K562 (cell line): ENCODE data around the gene STIM1. TPM values are rescaled to one million over a fixed set of nuclear protein-coding genes. Genes with fewer than 3 reads are reported as not detected.
"Not testable (repeated sequence)": the region's sequence is repeated elsewhere in the genome, so short reads cannot be mapped to it uniquely, and the experiment has no call there.

Source experiments
- ATAC-seq: fragments of 200-7000 bp; cut with Tn5 transposase; 3 replicates; pipeline ENCODE4 v1.9.1; 2020; ENCODE audit warnings: moderate library complexity
- BruUV-seq: library from RNA; stranded (reverse); fragments of 400-500 nt; replicated peaks from 2 replicates; lab custom pipeline; 2021; lab: Mats Ljungman, UMichigan
- CTCF ChIA-PET: fragments of 300-600 bp; formaldehyde crosslinking; extraction: SDS; loops from one replicate; lab custom pipeline; 2021; ENCODE audit warnings: low intra/inter-chr PET ratio; lab: Yijun Ruan, JAX
- POLR2A ChIA-PET: fragments of 300-600, 350-650 bp; sonication (Branson Sonifier 250); formaldehyde crosslinking; extraction: SDS; loops from one replicate; lab custom pipeline; 2021; ENCODE audit warnings: antibody characterized with exemption, inconsistent platforms; lab: Yijun Ruan, JAX
- DNase-seq, 4 experiments: peaks; one replicate each; pipeline versions ENCODE4 v3.0.0 to v3.0.0-alpha.2; 2011 to 2018; ENCODE audit warnings: low spot score in 3 of 4, mixed read lengths in 3 of 4; ENCODE audit errors: extremely low read depth in 1 of 4
- FAIRE-seq: peaks from 2 replicates; lab custom pipeline; 2011; peaks lifted over from hg19 to GRCh38; lab: Jason Lieb, UNC
- H2AFZ ChIP-seq: 2 replicates; pipeline ENCODE4 v1.6.0; 2011; ENCODE audit warnings: low read depth, low read length, control low read depth, inconsistent platforms
- H3K27ac ChIP-seq: fragments of 200-600 bp; 3 replicates; pipeline ENCODE4 v1.8.0; 2011; ENCODE audit warnings: low read depth, mild to moderate bottlenecking, control low read depth, inconsistent platforms, low read length, moderate library complexity, mixed read lengths; ENCODE audit errors: extremely low read depth
- H3K27me3 ChIP-seq, 2 experiments: fragments of 300-600 bp in 1 of 2; 2 replicates in 1 of 2; 3 replicates in 1 of 2; pipeline versions ENCODE4 v1.6.0 to v1.8.0; 2011; ENCODE audit warnings: inconsistent platforms in 2 of 2, low read length in 2 of 2, mild to moderate bottlenecking in 1 of 2, mixed read lengths in 1 of 2, moderate library complexity in 1 of 2; ENCODE audit not compliant: control insufficient read depth in 2 of 2, insufficient read depth in 2 of 2
- H3K36me3 ChIP-seq: fragments of 300-600 bp; 3 replicates; pipeline ENCODE4 v1.8.0; 2011; ENCODE audit warnings: mild to moderate bottlenecking, low read length, inconsistent platforms; ENCODE audit not compliant: control insufficient read depth, insufficient read depth
- H3K4me1 ChIP-seq, 2 experiments: fragments of 200-600 bp in 1 of 2; replicated peaks in 1 of 2; 2 replicates in 1 of 2; 3 replicates in 1 of 2; pipeline versions ENCODE4 v1.5.1 to v1.8.0; 2011; ENCODE audit warnings: inconsistent platforms in 2 of 2, low read length in 2 of 2, mild to moderate bottlenecking in 1 of 2, mixed read lengths in 1 of 2, moderate library complexity in 1 of 2; ENCODE audit not compliant: control insufficient read depth in 2 of 2, insufficient read depth in 2 of 2
- H3K4me2 ChIP-seq: 2 replicates; pipeline ENCODE4 v1.6.1; 2011; ENCODE audit warnings: low read length, control low read depth, inconsistent platforms, mixed read lengths; ENCODE audit not compliant: insufficient read depth
- H3K4me3 ChIP-seq: fragments of 200-600 bp; sonication (generic), shearing (Covaris generic); 2 replicates; pipeline ENCODE4 v1.5.1; 2016; ENCODE audit warnings: control low read depth, inconsistent platforms
- H3K79me2 ChIP-seq: fragments of 200-600 bp; 3 replicates; pipeline ENCODE4 v1.8.0; 2011; ENCODE audit warnings: low read length, inconsistent platforms; ENCODE audit not compliant: control insufficient read depth, insufficient read depth
- H3K9ac ChIP-seq, 2 experiments: 2 replicates each; pipeline versions ENCODE4 v1.6.0 to v1.6.1; 2011; ENCODE audit warnings: low read depth in 2 of 2, low read length in 2 of 2, control low read depth in 1 of 2, inconsistent platforms in 1 of 2, mild to moderate bottlenecking in 1 of 2, mixed read lengths in 1 of 2; ENCODE audit not compliant: insufficient read depth in 1 of 2
- H3K9me1 ChIP-seq: one replicate; pipeline ENCODE4 v1.6.0; 2011; ENCODE audit warnings: inconsistent platforms, mild to moderate bottlenecking, low read length, moderate library complexity; ENCODE audit not compliant: control insufficient read depth, insufficient read depth
- H3K9me3 ChIP-seq: replicated peaks from 2 replicates; pipeline ENCODE4 v1.5.1; 2011; ENCODE audit warnings: low read depth, low read length, inconsistent platforms; ENCODE audit not compliant: control insufficient read depth, insufficient read depth
- H4K20me1 ChIP-seq: replicated peaks from 2 replicates; pipeline ENCODE4 v1.6.1; 2011; ENCODE audit warnings: low read length, inconsistent platforms, mixed read lengths; ENCODE audit not compliant: control insufficient read depth, insufficient read depth
- ARID1B ChIP-seq: fragments of 450-650 bp; IDR thresholded peaks from 2 replicates; pipeline ENCODE4 v1.6.1; 2016; ENCODE audit warnings: antibody characterized with exemption, mild to moderate bottlenecking, inconsistent platforms
- BCOR ChIP-seq: fragments of 450-650 bp; IDR thresholded peaks from 2 replicates; pipeline ENCODE4 v1.6.1; 2016
- DPF2 ChIP-seq: fragments of 450-650 bp; IDR thresholded peaks from 2 replicates; pipeline ENCODE4 v1.6.1; 2016
- EGR1 ChIP-seq: fragments of 450-650 bp; conservative IDR thresholded peaks from 2 replicates; pipeline ENCODE4 v1.6.1; 2017; ENCODE audit warnings: mild to moderate bottlenecking
- EHMT2 ChIP-seq: fragments of 450-650 bp; IDR thresholded peaks from 2 replicates; pipeline ENCODE4 v1.6.1; 2018; ENCODE audit warnings: antibody characterized with exemption
- FOXK2 ChIP-seq, 2 experiments: fragments of 450-650 bp; IDR thresholded peaks in 1 of 2; conservative IDR thresholded peaks in 1 of 2; 2 replicates each; pipeline ENCODE4 v1.6.1; 2016; ENCODE audit warnings: low read depth in 2 of 2, mild to moderate bottlenecking in 1 of 2
- HLTF ChIP-seq: fragments of 450-650 bp; IDR thresholded peaks from 2 replicates; pipeline ENCODE4 v1.6.1; 2016
- LARP7 ChIP-seq: fragments of 450-650 bp; IDR thresholded peaks from 2 replicates; pipeline ENCODE4 v1.6.1; 2016
- MAZ ChIP-seq, 2 experiments: fragments of 450-650 bp in 1 of 2; sonication (generic) in 1 of 2; formaldehyde crosslinking; IDR thresholded peaks in 1 of 2; conservative IDR thresholded peaks in 1 of 2; 2 replicates each; pipeline versions ENCODE4 v1.4.0 to v1.5.0; 2020; ENCODE audit warnings: mild to moderate bottlenecking in 1 of 2, missing genetic modification reagents in 1 of 2
- NCOR1 ChIP-seq: fragments of 450-650 bp; IDR thresholded peaks from 2 replicates; pipeline ENCODE4 v1.6.1; 2016; ENCODE audit warnings: mild to moderate bottlenecking, moderate library complexity
- SMAD4 ChIP-seq: fragments of 250-450 bp; sonication (Bioruptor Pico); conservative IDR thresholded peaks from 2 replicates; pipeline ENCODE4 v1.8.0; 2021; ENCODE audit warnings: inconsistent platforms, mild to moderate bottlenecking, moderate library complexity
- SMARCA4 ChIP-seq: fragments of 450-650 bp; IDR thresholded peaks from 2 replicates; pipeline ENCODE4 v1.6.1; 2016
- SMARCA5 ChIP-seq: fragments of 450-650 bp; IDR thresholded peaks from 2 replicates; pipeline ENCODE4 v1.6.1; 2016
- ZNF121 ChIP-seq: sonication (generic); formaldehyde crosslinking; conservative IDR thresholded peaks from 2 replicates; pipeline ENCODE4 v1.8.0; 2022; ENCODE audit warnings: missing genetic modification reagents
- WGBS: fragments of 100-300 bp; shearing (Covaris generic); methylation state at CpG from one replicate; pipeline ENCODE4 v1.1.6; 2016; ENCODE audit warnings: low coverage, mixed read lengths; ENCODE audit not compliant: insufficient coverage; ENCODE audit errors: missing lambda C conversion rate; 5-methylcytosine and 5-hydroxymethylcytosine counted together
- in situ Hi-C: fragments of 300-500 bp; cut with MboI; formaldehyde crosslinking; loops from 4 replicates; pipeline ENCODE4 v1.15.0; 2018; ENCODE audit warnings: inconsistent platforms, mixed read lengths
- intact Hi-C: fragments of 100-400 bp; cut with micrococcal nuclease; formaldehyde crosslinking; loops from 2 replicates; pipeline ENCODE4 v1.14.2; 2022
- polyA plus RNA-seq, 8 experiments: library from polyadenylated mRNA; depleted of rRNA in 4 of 8; stranded (reverse) in 5 of 8; unstranded in 3 of 8; fragments of >200 nt; fragmentation: Nextera tagmentation in 2 of 8; fragmentation: Illumina TruSeq in 1 of 8; extraction: Ambion mirVana in 2 of 8; extraction: Trizol in 1 of 8; gene quantifications; 2 replicates each; pipeline versions ENCODE4 v1.2.1 to v1.2.3, GENCODE V29; 2011 to 2014; ENCODE audit warnings: inconsistent platforms in 1 of 8, missing spikeins in 1 of 8
- total RNA-seq, 7 experiments: library from RNA; depleted of rRNA in 6 of 7; stranded (reverse); fragments of >200 nt in 6 of 7; fragmentation: Illumina TruSeq in 2 of 7; extraction: Trizol in 2 of 7; gene quantifications; 2 replicates each; pipeline versions ENCODE4 v1.2.1 to v1.2.3, GENCODE V29; 2011 to 2021; ENCODE audit warnings: low replicate concordance in 1 of 7
- TF ChIP-seq, protein P1 (sequence below): fragments of 450-650 bp; IDR thresholded peaks from 2 replicates; pipeline ENCODE4 v1.6.1; 2014; ENCODE audit warnings: low read depth, mild to moderate bottlenecking, moderate library complexity, borderline replicate concordance
- TF ChIP-seq, protein P2 (sequence below): fragments of 200-800 bp; sonication (Bioruptor generic); IDR thresholded peaks from 2 replicates; pipeline ENCODE4 v1.6.1; 2017; ENCODE audit warnings: missing genetic modification characterization, missing compliant biosample characterization
- TF ChIP-seq, protein P3 (sequence below): sonication (generic); IDR thresholded peaks from 2 replicates; pipeline ENCODE4 v1.6.1; 2016

The STIM1 gene
- total and polyA plus RNA-seq, 9 of the 15 experiments (the other 6 are each of a cell fraction or from before 2014, with no cell fraction given) = 7.7 to 50.5 (median 22.5) TPM

DNA sequence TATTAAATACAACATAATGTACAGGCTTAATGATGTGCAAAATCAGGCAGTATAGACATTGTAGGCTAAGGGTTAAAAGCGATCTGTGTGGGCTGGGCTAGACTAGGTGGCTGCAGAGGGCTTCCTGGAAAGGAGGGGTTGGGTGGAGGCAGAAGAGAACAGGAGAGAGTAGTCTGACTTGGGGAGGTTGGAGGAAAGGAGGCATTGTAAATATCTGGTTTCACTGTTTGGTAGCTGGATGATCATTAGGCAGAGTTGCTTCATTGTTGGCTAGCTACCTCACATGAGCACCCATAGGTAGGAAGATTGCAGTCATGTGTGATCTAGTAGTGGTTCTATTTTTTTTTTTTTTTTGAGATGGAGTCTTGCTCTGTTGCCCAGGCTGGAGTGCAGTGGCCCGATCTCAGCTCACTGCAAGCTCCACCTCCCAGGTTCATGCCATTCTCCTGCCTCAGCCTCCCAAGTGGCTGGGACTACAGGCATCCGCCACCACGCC is 5.5 kb downstream of the STIM1 start:
- H2AFZ ChIP-seq, CTCF ChIA-PET, H3K27me3 ChIP-seq, H3K4me3 ChIP-seq, H4K20me1 ChIP-seq, BruUV-seq, H3K9me3 ChIP-seq, H3K9me1 ChIP-seq, H3K36me3 ChIP-seq, intact Hi-C loops, in situ Hi-C loops: not testable (repeated sequence)
- peak overlapping the region; percentile 69 for H3K27ac ChIP-seq
- POLR2A ChIA-PET = interaction anchor here (0.6 to 1.4 kb wide), 2 partner anchors 13 to 774 kb away, joined by 3 to 5 read pairs; no protein-coding TSS in a partner anchor
- H3K4me1 ChIP-seq = peaks cover 23 to 62% of the 10 kb centered on the region in 2 experiments
- TF ChIP-seq NCOR1 = peak; percentile 29; the same call in 1 of the 2 replicates
- TF ChIP-seq, protein P1, sequence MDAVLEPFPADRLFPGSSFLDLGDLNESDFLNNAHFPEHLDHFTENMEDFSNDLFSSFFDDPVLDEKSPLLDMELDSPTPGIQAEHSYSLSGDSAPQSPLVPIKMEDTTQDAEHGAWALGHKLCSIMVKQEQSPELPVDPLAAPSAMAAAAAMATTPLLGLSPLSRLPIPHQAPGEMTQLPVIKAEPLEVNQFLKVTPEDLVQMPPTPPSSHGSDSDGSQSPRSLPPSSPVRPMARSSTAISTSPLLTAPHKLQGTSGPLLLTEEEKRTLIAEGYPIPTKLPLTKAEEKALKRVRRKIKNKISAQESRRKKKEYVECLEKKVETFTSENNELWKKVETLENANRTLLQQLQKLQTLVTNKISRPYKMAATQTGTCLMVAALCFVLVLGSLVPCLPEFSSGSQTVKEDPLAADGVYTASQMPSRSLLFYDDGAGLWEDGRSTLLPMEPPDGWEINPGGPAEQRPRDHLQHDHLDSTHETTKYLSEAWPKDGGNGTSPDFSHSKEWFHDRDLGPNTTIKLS = 0 out of 2 replicates have a peak, but pooled peaks have one; percentile 4
- peak; percentile 80 for TF ChIP-seq BCOR
- 0 out of 2 replicates have a peak, but pooled peaks have one; percentile 50 for TF ChIP-seq EHMT2
- TF ChIP-seq SMARCA4 = 0 out of 2 replicates have a peak, but pooled peaks have one; percentile 28
- 0 out of 2 replicates have a peak, but pooled peaks have one; percentile 21 for TF ChIP-seq ARID1B
- peak; percentile 33; the same call in 1 of the 2 replicates for TF ChIP-seq ZNF121 (CRISPR knock-in tag)
- peak; percentile 61; the same call in 1 of the 2 replicates for TF ChIP-seq HLTF
- TF ChIP-seq SMARCA5 = peak; percentile 51; the same call in 1 of the 2 replicates
- TF ChIP-seq DPF2 = 0 out of 2 replicates have a peak, but pooled peaks have one; percentile 32
- 0 out of 2 replicates have a peak, but pooled peaks have one; percentile 34 for TF ChIP-seq EGR1
- TF ChIP-seq, protein P2, sequence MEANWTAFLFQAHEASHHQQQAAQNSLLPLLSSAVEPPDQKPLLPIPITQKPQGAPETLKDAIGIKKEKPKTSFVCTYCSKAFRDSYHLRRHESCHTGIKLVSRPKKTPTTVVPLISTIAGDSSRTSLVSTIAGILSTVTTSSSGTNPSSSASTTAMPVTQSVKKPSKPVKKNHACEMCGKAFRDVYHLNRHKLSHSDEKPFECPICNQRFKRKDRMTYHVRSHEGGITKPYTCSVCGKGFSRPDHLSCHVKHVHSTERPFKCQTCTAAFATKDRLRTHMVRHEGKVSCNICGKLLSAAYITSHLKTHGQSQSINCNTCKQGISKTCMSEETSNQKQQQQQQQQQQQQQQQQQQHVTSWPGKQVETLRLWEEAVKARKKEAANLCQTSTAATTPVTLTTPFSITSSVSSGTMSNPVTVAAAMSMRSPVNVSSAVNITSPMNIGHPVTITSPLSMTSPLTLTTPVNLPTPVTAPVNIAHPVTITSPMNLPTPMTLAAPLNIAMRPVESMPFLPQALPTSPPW = peak; percentile 57
- peak; percentile 55; the same call in 1 of the 2 replicates for TF ChIP-seq SMAD4
- TF ChIP-seq, protein P3, sequence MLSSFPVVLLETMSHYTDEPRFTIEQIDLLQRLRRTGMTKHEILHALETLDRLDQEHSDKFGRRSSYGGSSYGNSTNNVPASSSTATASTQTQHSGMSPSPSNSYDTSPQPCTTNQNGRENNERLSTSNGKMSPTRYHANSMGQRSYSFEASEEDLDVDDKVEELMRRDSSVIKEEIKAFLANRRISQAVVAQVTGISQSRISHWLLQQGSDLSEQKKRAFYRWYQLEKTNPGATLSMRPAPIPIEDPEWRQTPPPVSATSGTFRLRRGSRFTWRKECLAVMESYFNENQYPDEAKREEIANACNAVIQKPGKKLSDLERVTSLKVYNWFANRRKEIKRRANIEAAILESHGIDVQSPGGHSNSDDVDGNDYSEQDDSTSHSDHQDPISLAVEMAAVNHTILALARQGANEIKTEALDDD = 0 out of 2 replicates have a peak, but pooled peaks have one; percentile 64
- peak in 1 of 2 experiments; percentile 17; a peak in 1 of 4 replicates for TF ChIP-seq MAZ (CRISPR knock-in tag; conservative IDR thresholded peaks at IDR 0.05 in 1 of 2, IDR thresholded peaks at IDR 0.05 in 1 of 2)
- TF ChIP-seq FOXK2 (conservative IDR thresholded peaks at IDR 0.05 in 1 of 2, IDR thresholded peaks at IDR 0.05 in 1 of 2; ENCODE audit: low read depth in 2 of 2) = peak in 1 of 2 experiments; percentile 9; a peak in 1 of 4 replicates
- TF ChIP-seq LARP7 = peak; percentile 65; the same call in 1 of the 2 replicates
- H3K4me2 ChIP-seq = peak overlapping the region; percentile 82
- ATAC-seq (peak; percentile 71), DNase-seq (peak in 3 of 4 experiments; percentile 33 to 77 (median 67)), FAIRE-seq (peak; percentile 62)
- WGBS = 50% methylated on average over 4 of the region's 4 CpGs
- H3K79me2 ChIP-seq = peaks cover 100% of the 10 kb centered on the region
- peak overlapping the region; percentile 38 to 77; a peak in 3 of 4 replicates for H3K9ac ChIP-seq
